GM18868 (cell line): ENCODE data around the gene HOXA6.
A peak's percentile ranks its signal among the peaks of the same experiment; 100 is the strongest.

Experiments used
- ATAC-seq: cut with Tn5 transposase; IDR thresholded peaks from one replicate; pipeline ENCODE4 v1.9.1; 2021; ENCODE audit warnings: mild to moderate bottlenecking, moderate library complexity; ENCODE audit not compliant: unreplicated experiment

The HOXA6 gene

GRCh38 chr7:27099453-27100370, 47.9 kb downstream of the HOXA6 start:
- no peak for ATAC-seq

GRCh38 chr7:27098578-27099451, 48.8 kb downstream of the HOXA6 start:
- ATAC-seq = no peak

DNA sequence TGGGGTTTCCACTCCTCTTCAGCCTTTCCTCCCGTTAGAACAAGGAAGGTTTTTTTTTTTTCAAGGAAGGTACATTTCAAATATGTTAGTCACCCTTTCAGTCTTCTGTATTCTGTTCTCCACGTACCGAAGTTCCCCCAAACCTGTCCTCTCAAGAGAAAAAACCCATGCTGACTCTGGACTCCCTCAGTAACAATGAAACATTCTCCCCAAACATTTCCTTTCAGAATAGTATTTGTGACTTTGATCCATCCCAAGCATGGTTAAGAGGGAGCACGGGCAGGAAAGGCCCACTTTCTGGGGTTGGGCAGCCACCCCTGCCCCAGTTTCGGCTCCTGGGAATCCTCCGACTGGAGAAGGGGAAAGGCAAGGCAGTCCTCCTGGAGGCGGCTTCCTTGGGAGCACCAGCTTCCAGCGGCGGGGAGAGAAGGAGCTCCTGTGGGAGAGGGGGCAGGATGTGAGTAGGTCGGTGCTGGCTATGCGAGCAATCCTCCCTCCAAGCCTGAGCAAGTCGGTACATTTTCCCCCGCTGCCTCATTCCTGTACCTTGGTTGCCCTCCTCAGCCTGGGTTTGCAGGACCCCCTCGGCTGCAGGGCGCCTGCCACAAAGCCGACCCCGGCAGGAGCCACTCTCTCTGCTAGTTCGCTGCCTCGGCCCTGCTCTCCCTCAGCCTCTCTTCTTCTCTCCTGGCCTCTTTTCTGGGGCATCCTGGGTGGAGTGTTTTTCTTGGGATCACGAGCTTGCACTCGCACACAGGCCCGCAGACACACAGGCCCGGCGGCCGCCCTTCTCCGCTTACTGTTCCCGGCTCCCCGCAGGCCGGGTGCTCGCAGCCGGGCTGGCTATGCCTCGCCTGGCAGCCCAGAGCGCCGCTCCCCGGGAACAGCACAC, 49.6 kb downstream of the HOXA6 start:
- ATAC-seq = no peak

DNA sequence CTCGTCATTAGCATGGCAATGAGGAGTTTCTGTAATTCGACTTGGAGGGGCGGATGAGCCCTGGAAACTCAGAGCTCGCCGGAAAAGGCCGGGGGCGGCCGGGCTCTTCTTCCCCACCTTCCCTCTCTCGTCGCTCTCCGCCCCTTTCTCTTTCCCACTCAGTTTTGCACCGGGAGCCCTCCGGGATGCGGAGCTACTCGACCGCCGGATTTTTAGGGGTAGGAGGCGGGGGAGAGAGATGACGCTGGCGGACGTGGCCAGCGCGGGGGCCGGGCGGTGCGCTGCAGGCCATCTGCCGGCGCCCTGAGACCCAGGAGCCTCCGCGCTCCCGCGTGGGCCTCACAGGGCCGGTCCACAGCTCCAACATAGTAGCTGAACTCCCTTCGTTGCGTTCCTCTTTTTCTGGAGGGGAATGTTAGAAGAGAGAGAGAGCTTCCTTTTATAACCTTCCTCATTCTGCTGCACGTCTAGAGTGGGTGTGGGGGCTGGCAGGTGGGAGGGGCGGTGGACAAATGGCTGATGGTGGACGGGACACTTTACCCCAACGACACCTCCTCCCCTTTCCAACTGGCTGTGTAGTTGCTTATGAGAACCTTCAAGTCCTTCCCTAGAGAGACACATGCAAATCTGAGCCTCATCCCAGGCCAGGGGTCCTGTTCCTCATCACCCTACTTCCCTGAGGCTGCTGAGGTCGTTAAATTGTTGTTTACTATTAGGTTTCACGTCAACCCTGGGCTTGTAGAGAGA, 50.6 kb downstream of the HOXA6 start:
- ATAC-seq = no peak

- ATAC-seq = peak; percentile 84
Measured at GRCh38 chr7:27095897-27096767, 51.4 kb downstream of the HOXA6 start, which contains the start of gene HOXA1. Gene HOXA1, minus strand, starts transcription at chr7:27096000. Its CDS starts 88 bp downstream, at chr7:27095912.
